H9 (cell line): ENCODE measurements around the gene GHITM. TPM values are rescaled to one million over a fixed set of nuclear protein-coding genes. Genes with fewer than 3 reads are reported as not detected.

ENCODE experiments used
- DNase-seq: peaks from one replicate; pipeline ENCODE4 v3.0.0-alpha.2; 2017
- H2AFZ ChIP-seq: one replicate; pipeline ENCODE4 v1.6.1; 2013; ENCODE audit warnings: mild to moderate bottlenecking, low read length, control low read depth, moderate library complexity
- H2AK5ac ChIP-seq: 2 replicates; pipeline ENCODE4 v1.6.1; 2013; ENCODE audit warnings: low read length, control low read depth, mixed read lengths; ENCODE audit not compliant: insufficient read length
- H2BK120ac ChIP-seq: one replicate; pipeline ENCODE4 v1.6.1; 2013; ENCODE audit warnings: low read depth, mild to moderate bottlenecking, low read length, control low read depth, inconsistent platforms; ENCODE audit not compliant: poor library complexity, severe bottlenecking
- H2BK12ac ChIP-seq: 2 replicates; pipeline ENCODE4 v1.6.1; 2013; ENCODE audit warnings: low read length, control low read depth, mixed read lengths, low read depth; ENCODE audit not compliant: insufficient read length
- H2BK15ac ChIP-seq: 2 replicates; pipeline ENCODE4 v1.6.1; 2013; ENCODE audit warnings: low read depth, low read length, control low read depth
- H2BK20ac ChIP-seq: one replicate; pipeline ENCODE4 v1.6.1; 2013; ENCODE audit warnings: low read depth, mild to moderate bottlenecking, low read length, control low read depth, inconsistent platforms; ENCODE audit not compliant: poor library complexity, severe bottlenecking
- H2BK5ac ChIP-seq: 2 replicates; pipeline ENCODE4 v1.6.1; 2013; ENCODE audit warnings: low read length, control low read depth, mixed read lengths; ENCODE audit not compliant: insufficient read length
- H3K14ac ChIP-seq: 2 replicates; pipeline ENCODE4 v1.6.1; 2013; ENCODE audit warnings: low read length, control low read depth; ENCODE audit not compliant: insufficient read depth
- H3K18ac ChIP-seq: 2 replicates; pipeline ENCODE4 v1.6.1; 2013; ENCODE audit warnings: low read depth, mild to moderate bottlenecking, mixed read lengths, low read length, control low read depth; ENCODE audit not compliant: insufficient read length
- H3K23ac ChIP-seq: 2 replicates; pipeline ENCODE4 v1.6.1; 2013; ENCODE audit warnings: low read length, control low read depth, mixed read lengths, low read depth; ENCODE audit not compliant: insufficient read length
- H3K23me2 ChIP-seq: 2 replicates; pipeline ENCODE4 v1.6.1; 2013; ENCODE audit warnings: low read depth, mild to moderate bottlenecking, mixed read lengths, low read length, control low read depth; ENCODE audit not compliant: insufficient read length, poor library complexity, severe bottlenecking
- H3K27ac ChIP-seq: 2 replicates; pipeline ENCODE4 v1.5.1; 2013; ENCODE audit warnings: low read length, control low read depth, mixed read lengths, low read depth; ENCODE audit not compliant: insufficient read length
- H3K27me3 ChIP-seq: 2 replicates; pipeline ENCODE4 v1.6.1; 2013; ENCODE audit warnings: low read length, control low read depth, inconsistent platforms; ENCODE audit not compliant: insufficient read depth
- H3K4ac ChIP-seq: 2 replicates; pipeline ENCODE4 v1.6.1; 2013; ENCODE audit warnings: low read depth, mild to moderate bottlenecking, control low read depth, inconsistent platforms, low read length, moderate library complexity
- H3K4me1 ChIP-seq: 2 replicates; pipeline ENCODE4 v1.6.1; 2013; ENCODE audit warnings: low read length, control low read depth, inconsistent platforms; ENCODE audit not compliant: insufficient read depth
- H3K4me2 ChIP-seq: 2 replicates; pipeline ENCODE4 v1.6.1; 2013; ENCODE audit warnings: low read length, control low read depth, mixed read lengths; ENCODE audit not compliant: insufficient read length, insufficient read depth
- H3K56ac ChIP-seq: 2 replicates; pipeline ENCODE4 v1.6.1; 2013; ENCODE audit warnings: low read depth, mild to moderate bottlenecking, mixed read lengths, low read length, control low read depth; ENCODE audit not compliant: insufficient read length
- H3K79me1 ChIP-seq: 2 replicates; pipeline ENCODE4 v1.6.1; 2013; ENCODE audit warnings: low read depth, mild to moderate bottlenecking, moderate library complexity, low read length, control low read depth, inconsistent platforms; ENCODE audit not compliant: insufficient read depth, poor library complexity, severe bottlenecking
- H3K79me2 ChIP-seq: 2 replicates; pipeline ENCODE4 v1.6.1; 2013; ENCODE audit warnings: low read length, control low read depth, inconsistent platforms; ENCODE audit not compliant: insufficient read depth
- H3K9ac ChIP-seq: 2 replicates; pipeline ENCODE4 v1.6.1; 2013; ENCODE audit warnings: low read length, control low read depth, mixed read lengths; ENCODE audit not compliant: insufficient read length; ENCODE audit errors: extremely low read depth
- H3K9me3 ChIP-seq: one replicate; pipeline ENCODE4 v1.6.1; 2013; ENCODE audit warnings: low read depth, low read length, inconsistent platforms; ENCODE audit not compliant: control insufficient read depth
- H3T11ph ChIP-seq: one replicate; pipeline ENCODE4 v1.6.1; 2013; ENCODE audit warnings: mild to moderate bottlenecking, low read length, control low read depth, inconsistent platforms
- H4K20me1 ChIP-seq: one replicate; pipeline ENCODE4 v1.6.1; 2013; ENCODE audit not compliant: control insufficient read depth, insufficient read length, insufficient read depth
- H4K5ac ChIP-seq: 2 replicates; pipeline ENCODE4 v1.6.1; 2013; ENCODE audit warnings: low read depth, mild to moderate bottlenecking, mixed read lengths, low read length, control low read depth; ENCODE audit not compliant: insufficient read length
- H4K8ac ChIP-seq: replicated peaks from 2 replicates; pipeline ENCODE4 v1.6.1; 2013; ENCODE audit warnings: low read length, control low read depth, mixed read lengths, low read depth; ENCODE audit not compliant: insufficient read length
- H4K91ac ChIP-seq: 2 replicates; pipeline ENCODE4 v1.6.1; 2013; ENCODE audit warnings: low read depth, mild to moderate bottlenecking, moderate library complexity, mixed read lengths, low read length, control low read depth; ENCODE audit not compliant: insufficient read length
- H3K27ac Mint-ChIP-seq, 3 experiments: 2 replicates in 2 of 3; 3 replicates in 1 of 3; pipeline ENCODE4 v1.8.0; 2020 to 2021; ENCODE audit warnings: mixed read lengths in 3 of 3, mild to moderate bottlenecking in 1 of 3, moderate library complexity in 1 of 3
- H3K27me3 Mint-ChIP-seq: 2 replicates; pipeline ENCODE4 v1.8.0; 2021; ENCODE audit warnings: low read depth, mild to moderate bottlenecking, moderate library complexity, mixed read lengths
- H3K36me3 Mint-ChIP-seq, 3 experiments: 2 replicates in 2 of 3; 3 replicates in 1 of 3; pipeline ENCODE4 v1.8.0; 2020 to 2021; ENCODE audit warnings: low read depth in 3 of 3, mixed read lengths in 3 of 3; ENCODE audit not compliant: insufficient read depth in 1 of 3
- H3K4me1 Mint-ChIP-seq, 2 experiments: 2 replicates each; pipeline ENCODE4 v1.8.0; 2020; ENCODE audit warnings: mixed read lengths in 2 of 2
- H3K4me3 Mint-ChIP-seq, 2 experiments: 2 replicates in 1 of 2; 3 replicates in 1 of 2; pipeline ENCODE4 v1.8.0; 2020 to 2021; ENCODE audit warnings: mild to moderate bottlenecking in 2 of 2, mixed read lengths in 2 of 2, moderate library complexity in 1 of 2
- H3K9me3 Mint-ChIP-seq, 2 experiments: 2 replicates in 1 of 2; 3 replicates in 1 of 2; pipeline ENCODE4 v1.8.0; 2020; ENCODE audit warnings: mild to moderate bottlenecking in 2 of 2, mixed read lengths in 2 of 2, moderate library complexity in 1 of 2
- WGBS: extraction: QIAGEN DNeasy Blood & Tissue Kit; methylation state at CpG from one replicate; pipeline ENCODE4 v1.1.7; 2013; ENCODE audit warnings: missing lambda C conversion rate, low lambda C conversion rate, mixed read lengths; ENCODE audit not compliant: insufficient read length; ENCODE audit errors: extremely low coverage; 5-methylcytosine and 5-hydroxymethylcytosine counted together
- total RNA-seq: library from RNA; stranded (reverse); gene quantifications from 2 replicates; pipeline ENCODE4 v1.2.1, GENCODE V29; 2021
- TF ChIP-seq, protein P1 (sequence below): fragments of 200-600 bp; sonication (generic); conservative IDR thresholded peaks from 3 replicates; pipeline ENCODE4 v1.8.0; 2021; ENCODE audit warnings: antibody characterized with exemption, mild to moderate bottlenecking

The GHITM gene
- total RNA-seq, 1 experiment from 2014 or later, result 95.6 TPM

DNA sequence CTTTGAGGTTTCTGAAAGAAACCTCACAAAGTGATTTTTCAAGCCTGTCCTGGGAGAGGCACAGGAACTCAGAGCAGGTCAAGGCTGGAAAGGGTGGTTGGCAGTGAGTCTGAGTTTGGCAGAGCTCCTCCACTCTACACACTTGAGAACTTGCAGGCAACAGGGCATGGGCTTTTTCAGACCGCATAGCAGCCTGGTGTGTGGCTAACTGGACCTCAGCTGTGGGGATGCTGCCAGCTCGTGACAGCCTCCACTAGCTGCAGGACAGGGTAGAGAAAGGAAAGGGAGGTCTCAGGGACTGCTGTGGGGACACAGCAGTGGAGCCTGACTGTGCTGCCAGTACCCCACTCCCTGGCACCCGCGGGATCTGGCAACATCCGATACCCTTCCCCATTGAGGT lies 57.6 kb downstream of the GHITM start:
- Histone ChIP-seq H3K56ac (no peak overlapping the region), H2BK120ac (no peak overlapping the region), H3K27me3 (peaks cover 17% of the 10 kb centered on the region), H3K4me1 (no peaks in the 10 kb centered on the region; the same call in 1 of the 2 replicates), H3K4me2 (no peak overlapping the region), H3K9ac (no peak overlapping the region), H3K23ac (no peak overlapping the region), H3K9me3 (no peaks in the 10 kb centered on the region), H2BK20ac (no peak overlapping the region), H2AK5ac (no peak overlapping the region), H2BK15ac (no peak overlapping the region), H2BK12ac (no peak overlapping the region), H3K27ac (no peak overlapping the region), H4K5ac (no peak overlapping the region), H2BK5ac (no peak overlapping the region), H3K79me1 (no peaks in the 10 kb centered on the region), H2AFZ (no peak overlapping the region), H4K20me1 (no peaks in the 10 kb centered on the region), H3T11ph (no peak overlapping the region), H4K8ac (no peak overlapping the region), H3K18ac (no peak overlapping the region), H3K14ac (no peak overlapping the region), H3K4ac (no peak overlapping the region), H3K79me2 (no peaks in the 10 kb centered on the region), H3K23me2 (peaks cover 12% of the 10 kb centered on the region), H4K91ac (no peak overlapping the region)
- Mint-ChIP-seq H3K9me3 (no peaks in the 10 kb centered on the region), H3K36me3 (peaks cover 0 to 2% (median 0%) of the 10 kb centered on the region in 3 experiments; a peak in 3 of 7 replicates), H3K4me1 (peaks cover 7 to 9% of the 10 kb centered on the region in 2 experiments), H3K27ac (no peak overlapping the region), H3K27me3 (peaks cover 51% of the 10 kb centered on the region), H3K4me3 (no peak overlapping the region; a peak in 1 of 5 replicates)
- no CpG with 5 or more reads among the region's 5 CpGs for WGBS
- TF ChIP-seq, protein P1, sequence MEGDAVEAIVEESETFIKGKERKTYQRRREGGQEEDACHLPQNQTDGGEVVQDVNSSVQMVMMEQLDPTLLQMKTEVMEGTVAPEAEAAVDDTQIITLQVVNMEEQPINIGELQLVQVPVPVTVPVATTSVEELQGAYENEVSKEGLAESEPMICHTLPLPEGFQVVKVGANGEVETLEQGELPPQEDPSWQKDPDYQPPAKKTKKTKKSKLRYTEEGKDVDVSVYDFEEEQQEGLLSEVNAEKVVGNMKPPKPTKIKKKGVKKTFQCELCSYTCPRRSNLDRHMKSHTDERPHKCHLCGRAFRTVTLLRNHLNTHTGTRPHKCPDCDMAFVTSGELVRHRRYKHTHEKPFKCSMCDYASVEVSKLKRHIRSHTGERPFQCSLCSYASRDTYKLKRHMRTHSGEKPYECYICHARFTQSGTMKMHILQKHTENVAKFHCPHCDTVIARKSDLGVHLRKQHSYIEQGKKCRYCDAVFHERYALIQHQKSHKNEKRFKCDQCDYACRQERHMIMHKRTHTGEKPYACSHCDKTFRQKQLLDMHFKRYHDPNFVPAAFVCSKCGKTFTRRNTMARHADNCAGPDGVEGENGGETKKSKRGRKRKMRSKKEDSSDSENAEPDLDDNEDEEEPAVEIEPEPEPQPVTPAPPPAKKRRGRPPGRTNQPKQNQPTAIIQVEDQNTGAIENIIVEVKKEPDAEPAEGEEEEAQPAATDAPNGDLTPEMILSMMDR, result no peak
- no peak for DNase-seq
